ENCODE results near the gene SNPH.
"Not testable (repeated sequence)": the region's sequence is repeated elsewhere in the genome, so short reads cannot be mapped to it uniquely, and the experiment has no call there.

Gene SNPH

GRCh38 chr20:1341561-1342265 lies 75.6 kb downstream of the SNPH start:
- no peak for DNase-seq

- not testable (repeated sequence) for DNase-seq
Measured at GRCh38 chr20:1343446-1344124, 77.5 kb downstream of the SNPH start.

DNA sequence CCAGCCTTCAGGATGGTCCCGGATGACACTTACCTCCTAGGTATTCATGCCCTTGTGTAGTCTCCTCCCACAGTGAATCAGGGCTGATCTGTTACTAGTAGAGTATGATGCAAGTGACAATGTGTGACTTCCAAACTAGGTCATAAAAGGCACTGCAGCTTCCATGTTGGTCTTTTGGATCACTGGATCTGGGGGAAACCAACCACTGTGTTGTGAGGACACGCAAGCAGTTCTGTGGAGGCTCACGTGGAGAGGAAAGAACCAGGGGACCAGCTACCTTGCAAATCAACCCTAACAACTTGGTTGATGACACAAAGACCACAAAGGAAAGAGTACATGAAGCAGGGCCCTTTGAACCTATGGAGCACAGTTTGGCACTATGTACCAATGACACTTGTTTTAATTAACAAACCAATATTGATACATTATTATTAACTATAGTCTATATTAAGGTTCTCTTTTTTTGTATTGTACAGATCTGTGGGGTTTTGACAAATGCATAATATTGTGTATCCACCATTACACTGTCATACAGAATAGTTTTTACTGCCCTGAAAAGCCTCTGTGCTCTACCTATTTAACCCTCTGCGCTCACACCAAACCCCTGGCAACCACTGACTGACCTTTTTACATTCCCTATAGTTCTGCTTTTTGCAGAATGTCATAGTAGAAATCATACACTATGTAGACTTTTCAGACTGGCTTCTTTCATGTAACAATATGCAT lies 79.1 kb downstream of the SNPH start:
- DNase-seq, result no peak

- DNase-seq, result no peak
Measured at GRCh38 chr20:1345756-1346093, 79.6 kb downstream of the SNPH start.

DNA sequence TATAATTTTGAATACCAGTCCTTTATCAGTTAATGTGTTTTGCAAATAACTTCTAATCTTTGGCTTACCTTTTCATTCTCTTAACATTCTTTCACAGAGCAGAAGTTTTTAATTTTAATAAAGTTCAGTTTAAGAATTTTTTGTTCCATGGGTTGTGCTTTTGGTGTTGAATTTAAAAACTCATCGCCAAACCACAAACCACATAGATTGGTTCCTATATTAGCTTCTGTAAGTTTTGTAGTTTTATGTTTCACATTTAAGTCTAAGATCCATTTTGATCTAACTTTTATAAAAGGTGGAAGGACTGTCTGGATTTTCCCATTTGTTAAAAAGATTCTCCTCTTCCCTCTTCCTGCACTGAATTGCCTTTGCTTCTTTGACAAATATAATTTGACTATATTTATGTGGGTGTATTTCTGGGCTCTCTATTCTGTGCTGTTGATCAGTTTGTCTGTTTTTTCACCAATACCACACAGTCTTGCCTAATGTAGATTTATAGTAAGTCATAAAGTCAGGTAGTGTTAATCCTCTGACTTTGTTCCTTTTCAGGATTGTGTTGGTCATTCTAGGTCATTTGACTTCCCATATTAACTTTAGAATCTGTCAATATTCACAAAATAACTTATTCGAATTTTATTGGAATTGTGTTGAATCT lies 80.3 kb downstream of the SNPH start:
- no peak for DNase-seq

GRCh38 chr20:1353956-1354355 lies 87.9 kb downstream of the SNPH start:
- no peak for DNase-seq

GRCh38 chr20:1357921-1358671 lies 92.0 kb downstream of the SNPH start:
- DNase-seq, result no peak
